Activated effector memory CD4-positive, alpha-beta T cell treated with anti-CD3 and anti-CD28 coated beads, Interleukin-2, amount 50 U/mL, for 16 hours (primary cell): ENCODE data around the gene DEFB114.
"Not testable (repeated sequence)": the region's sequence is repeated elsewhere in the genome, so short reads cannot be mapped to it uniquely, and the experiment has no call there.

Experiments used
- DNase-seq: peaks from one replicate; pipeline ENCODE4 v3.0.0-alpha.2; 2020

The DEFB114 gene

DNA sequence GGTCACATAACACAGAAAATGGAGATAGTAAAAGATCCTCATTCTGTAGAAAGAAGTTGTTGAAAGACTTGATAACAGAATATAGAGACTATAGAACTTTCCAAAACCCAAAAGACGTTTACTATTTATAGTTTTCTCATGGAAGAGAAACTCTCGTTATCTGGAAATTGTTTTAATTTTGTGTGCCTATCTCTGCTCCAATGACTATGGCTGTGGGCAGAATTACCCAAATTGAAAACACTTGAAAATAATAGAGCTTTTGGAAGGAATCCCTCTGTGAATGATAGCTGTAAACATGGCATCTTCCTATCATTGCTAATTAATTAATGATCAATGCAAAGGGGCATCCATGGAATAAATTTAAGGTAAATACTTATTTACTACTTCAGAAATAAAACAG lies at the start of gene DEFB114:
DEFB114 (minus strand) TSS at position 101 of the 400 bp plus-strand sequence; CDS start at position 42, 59 bp downstream.
- DNase-seq = no peak

- no peak for DNase-seq
These were observed 43.9 kb upstream of the DEFB114 start for GRCh38 chr6:50007819-50008218.

GRCh38 chr6:50003139-50003538 lies 39.2 kb upstream of the DEFB114 start:
- DNase-seq = no peak

DNA sequence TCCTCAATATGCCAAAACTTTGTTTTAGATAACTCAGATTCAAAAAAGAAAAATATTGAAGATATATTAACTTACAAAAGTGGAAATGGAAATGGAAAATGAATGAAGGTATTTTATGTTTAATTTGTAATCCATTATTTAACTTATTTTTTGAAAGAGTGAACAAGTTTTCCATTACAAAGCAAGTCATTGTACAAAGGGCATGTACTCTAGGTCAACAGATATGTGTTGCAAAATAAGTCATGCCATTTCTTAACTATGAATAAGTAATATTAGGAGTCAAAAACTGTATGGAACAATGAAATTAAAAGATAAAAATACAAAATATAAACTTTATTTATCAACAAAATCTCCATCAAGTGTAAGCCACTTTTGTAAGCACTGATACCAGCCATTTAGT lies 31.3 kb upstream of the DEFB114 start:
- DNase-seq = no peak

DNA sequence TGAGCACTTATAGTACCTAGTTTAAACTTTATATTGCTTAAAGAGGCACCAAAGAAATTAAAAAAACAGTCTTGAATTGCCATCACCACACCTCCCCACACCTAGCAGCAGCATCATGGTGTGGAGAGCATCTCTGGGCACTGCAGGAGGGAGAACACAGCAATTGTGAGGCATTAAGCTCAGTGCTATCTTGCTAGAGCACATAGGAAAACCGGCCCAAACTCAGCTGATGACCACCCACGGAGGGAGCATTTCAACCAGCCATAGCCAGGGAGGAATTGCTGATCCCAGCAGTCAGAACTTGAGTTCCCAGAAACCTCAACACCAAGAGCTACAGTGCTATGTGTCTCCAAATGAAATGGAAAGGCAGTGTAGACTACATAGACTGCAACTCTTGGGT lies 24.9 kb upstream of the DEFB114 start:
- DNase-seq = no peak

DNA sequence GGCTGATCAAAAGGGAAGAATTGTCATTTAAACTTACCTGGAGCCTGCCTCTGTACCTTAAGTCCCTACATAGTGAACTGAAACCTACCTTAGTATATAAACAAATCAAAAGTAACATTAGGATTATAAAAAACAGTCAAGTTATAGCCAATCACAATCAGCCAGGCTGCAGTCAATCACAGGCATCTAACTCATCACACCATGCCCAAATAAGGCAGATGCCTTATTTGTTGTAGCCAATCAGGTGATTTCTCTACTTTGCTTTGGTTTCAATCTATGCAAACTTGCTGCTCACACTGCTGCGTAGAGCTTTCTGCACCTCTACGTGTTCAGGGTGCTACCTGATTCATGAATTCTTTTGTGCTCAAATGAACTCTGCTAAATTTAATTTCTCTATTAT lies 23.8 kb upstream of the DEFB114 start:
- no peak for DNase-seq

- DNase-seq = no peak
These were observed 22.6 kb upstream of the DEFB114 start for GRCh38 chr6:49986551-49986950.

DNA sequence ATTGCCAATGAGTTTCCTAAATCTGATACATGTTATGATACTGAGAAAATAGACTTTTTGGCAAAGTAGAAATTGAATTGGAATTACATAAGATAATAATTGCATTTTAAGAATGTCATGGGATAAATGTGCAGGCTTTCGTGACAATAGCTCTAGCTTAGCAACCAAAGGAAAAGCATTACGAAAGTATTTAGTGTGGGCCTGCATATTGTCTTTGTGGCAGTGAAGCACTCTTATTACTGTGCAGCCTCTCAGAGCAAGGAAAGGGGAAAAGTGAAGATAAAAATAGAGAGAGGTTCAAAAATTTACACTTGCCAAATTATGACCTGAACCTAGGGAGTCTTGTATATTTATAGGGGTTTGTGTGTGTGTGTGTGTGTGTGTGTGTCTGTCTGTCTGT lies 18.1 kb upstream of the DEFB114 start:
- DNase-seq = no peak

DNA sequence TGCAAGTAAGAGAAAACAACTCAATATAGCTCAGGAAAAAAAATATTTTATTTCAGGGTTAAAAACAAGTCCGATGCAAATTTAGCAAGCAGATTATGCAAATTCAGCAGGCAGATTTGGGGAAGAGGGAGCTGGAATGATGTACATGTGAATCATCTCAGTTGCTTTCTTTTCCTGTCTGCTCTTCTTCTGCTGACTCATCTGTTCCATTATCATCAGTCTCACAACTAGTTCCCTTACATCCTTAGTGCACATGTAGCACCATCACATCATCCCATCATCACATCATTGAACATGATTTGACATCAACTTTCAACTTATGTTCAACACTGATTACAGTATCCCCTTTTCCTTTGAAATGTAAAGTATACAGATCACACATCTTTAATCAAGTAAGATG lies 16.9 kb upstream of the DEFB114 start:
- no peak for DNase-seq

GRCh38 chr6:49979584-49979983 lies 15.6 kb upstream of the DEFB114 start:
- DNase-seq = no peak

GRCh38 chr6:49978332-49979226 lies 14.6 kb upstream of the DEFB114 start:
- no peak for DNase-seq

DNA sequence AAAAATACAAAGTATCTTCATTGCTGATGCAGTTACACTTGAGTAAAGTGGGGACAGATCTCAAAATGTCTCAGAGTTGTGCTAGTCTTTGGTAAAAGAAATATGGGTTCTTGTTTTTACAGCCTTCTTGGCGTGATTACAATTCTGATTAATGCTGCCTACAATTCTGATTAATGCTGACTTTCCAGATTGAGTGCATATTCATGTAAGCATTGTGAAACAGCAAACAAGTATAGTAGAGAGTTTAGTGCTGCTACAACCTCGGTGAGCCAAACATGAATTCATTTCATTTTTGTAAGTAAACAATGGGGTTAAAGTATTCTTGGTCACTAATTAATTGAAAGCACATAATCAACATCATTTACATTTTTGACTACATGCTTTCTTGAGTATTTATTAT lies 5.6 kb upstream of the DEFB114 start, which contains the start of gene DEFB113:
DEFB113 (minus strand) TSS at position 21 of the 400 bp plus-strand sequence; CDS start at position 21, 0 bp downstream.
- no peak for DNase-seq

DNA sequence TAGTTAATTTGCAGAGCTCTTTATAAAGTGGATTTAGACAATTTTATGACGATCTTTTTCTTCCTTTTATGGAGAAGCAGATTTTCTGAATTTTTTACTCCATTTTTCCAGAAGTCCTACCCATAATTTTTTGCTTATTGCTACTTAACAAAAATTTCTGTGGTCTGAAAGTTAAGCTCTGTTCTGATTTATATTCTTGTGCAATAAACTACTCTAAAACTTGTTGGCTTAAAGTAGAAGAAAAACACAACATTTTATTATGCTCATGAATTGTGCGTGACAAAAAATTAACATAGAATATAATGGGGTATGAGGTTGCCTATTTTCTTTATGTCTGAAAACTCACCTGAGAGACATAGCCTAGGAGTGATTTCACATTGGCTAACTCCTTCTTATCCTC lies 2.9 kb upstream of the DEFB114 start:
- no peak for DNase-seq

DNA sequence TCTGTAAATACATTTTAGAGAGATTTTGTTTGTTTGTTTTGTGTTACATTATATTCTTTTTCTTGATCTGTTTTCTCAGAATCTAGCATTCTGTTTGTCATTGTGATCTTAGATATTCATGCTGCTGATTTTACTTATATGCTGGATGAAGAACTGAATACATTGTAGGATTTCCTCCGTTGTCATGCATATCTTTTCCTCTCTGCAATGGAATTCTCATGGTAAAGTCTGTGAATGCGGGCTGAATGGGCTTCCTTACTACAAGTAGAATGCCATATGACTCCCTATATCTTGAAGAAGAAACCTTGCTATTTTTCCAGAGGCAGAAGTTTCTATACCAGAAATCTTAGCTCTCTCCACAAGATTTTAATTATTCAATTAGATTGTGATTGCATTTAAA lies 2.4 kb upstream of the DEFB114 start:
- DNase-seq = no peak

GRCh38 chr6:49958180-49958579 lies 5.8 kb downstream of the DEFB114 start:
- no peak for DNase-seq

- no peak for DNase-seq
These were observed 8.1 kb downstream of the DEFB114 start for GRCh38 chr6:49955847-49956246.

- no peak for DNase-seq
These were observed 12.0 kb downstream of the DEFB114 start for GRCh38 chr6:49951926-49952325.

DNA sequence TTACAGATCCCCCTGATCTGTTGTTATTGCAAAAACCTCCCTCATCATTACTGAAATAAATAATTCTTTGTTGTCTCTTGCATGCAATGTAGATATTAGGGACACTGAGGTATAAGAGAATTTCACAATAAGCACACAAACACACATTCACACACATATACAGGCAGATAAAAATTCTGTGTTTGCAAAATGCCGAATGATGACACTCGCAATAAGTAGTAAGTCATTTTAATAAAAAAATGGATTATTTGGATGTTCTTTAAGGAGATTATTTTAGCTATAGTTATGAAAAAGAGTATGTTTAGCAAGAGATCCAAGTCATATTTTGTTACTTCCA lies 13.6 kb downstream of the DEFB114 start:
- no peak for DNase-seq

- DNase-seq = no peak
These were observed 14.9 kb downstream of the DEFB114 start for GRCh38 chr6:49949062-49949461.

DNA sequence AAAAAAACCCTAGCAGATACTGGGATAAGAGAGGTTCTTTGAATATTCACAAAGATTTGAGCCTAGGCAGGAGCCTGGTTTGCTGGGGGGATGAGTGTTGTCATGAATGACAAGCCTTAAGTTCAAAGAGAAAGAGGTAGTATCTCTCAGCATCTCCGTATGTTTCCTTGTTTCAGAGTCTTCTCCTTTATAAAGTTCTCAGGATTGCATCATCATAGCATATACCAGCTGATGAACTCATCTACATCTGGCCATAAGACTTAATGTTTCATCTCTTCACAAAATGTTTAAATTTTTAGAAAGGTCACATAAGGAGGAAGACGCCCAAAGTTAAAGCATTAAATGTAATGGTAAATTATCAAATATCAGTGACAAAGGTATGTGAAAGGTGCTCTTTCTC lies 17.1 kb downstream of the DEFB114 start:
- DNase-seq = no peak

DNA sequence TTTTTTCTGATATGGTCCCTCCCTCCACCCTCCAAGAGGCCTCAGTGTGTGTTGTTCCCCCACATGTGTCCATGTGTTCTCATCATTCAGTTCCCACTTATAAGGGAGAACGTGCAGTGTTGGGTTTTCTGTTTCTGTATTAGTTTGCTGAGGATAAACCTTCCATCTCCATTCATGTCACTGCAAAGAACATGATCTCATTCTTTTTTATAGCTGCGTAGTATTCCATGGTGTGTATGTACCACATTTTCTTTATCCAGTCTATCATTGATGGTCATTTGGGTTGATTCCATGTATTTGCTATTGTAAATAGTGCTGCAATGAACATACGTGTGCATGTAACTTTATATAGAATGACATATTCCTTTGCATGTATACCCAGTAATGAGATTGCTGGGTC lies 19.9 kb downstream of the DEFB114 start:
- not testable (repeated sequence) for DNase-seq

DNA sequence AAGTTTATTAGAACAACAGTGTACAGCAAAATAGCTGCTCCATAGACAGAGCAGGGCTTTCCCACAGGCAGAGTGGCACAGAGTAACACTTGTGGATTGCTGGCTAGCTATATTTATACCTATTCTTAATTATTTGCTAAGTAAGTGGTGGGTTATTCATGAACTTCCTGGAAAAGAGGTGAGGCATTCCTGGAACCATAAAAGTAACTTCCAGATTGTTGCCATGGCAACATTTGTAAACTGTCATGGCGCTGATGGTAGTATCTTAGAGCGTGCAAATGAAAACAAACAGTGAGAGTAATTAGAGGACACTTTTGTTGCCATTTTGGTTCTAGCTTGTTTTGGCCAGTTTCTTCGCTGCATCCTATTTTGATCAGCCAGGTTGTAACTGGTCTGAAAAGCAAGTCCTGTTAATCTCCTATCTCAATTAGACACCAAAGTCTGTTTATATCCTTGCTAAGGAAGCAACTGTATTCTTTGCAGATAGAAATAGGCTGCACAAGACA lies 23.9 kb downstream of the DEFB114 start:
- DNase-seq = no peak

DNA sequence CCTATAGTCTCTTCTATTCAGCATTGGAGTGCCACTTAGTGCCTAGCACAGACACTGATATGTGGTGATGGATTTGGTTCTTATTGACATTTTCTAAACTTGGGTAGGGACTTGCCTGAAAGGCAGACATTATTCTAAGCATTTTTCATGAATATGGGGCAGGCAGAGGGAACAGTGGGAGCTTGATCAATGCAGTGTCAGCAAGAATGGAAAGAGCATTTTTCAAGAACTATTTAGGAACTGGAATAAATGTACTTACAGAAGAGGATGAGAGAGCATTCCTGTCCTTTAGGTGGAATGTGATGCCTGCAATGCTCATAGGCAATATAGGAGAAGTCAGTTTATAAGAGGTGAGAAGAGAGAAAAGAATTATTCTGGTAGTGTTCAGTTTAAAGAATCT lies 26.2 kb downstream of the DEFB114 start:
- no peak for DNase-seq

DNA sequence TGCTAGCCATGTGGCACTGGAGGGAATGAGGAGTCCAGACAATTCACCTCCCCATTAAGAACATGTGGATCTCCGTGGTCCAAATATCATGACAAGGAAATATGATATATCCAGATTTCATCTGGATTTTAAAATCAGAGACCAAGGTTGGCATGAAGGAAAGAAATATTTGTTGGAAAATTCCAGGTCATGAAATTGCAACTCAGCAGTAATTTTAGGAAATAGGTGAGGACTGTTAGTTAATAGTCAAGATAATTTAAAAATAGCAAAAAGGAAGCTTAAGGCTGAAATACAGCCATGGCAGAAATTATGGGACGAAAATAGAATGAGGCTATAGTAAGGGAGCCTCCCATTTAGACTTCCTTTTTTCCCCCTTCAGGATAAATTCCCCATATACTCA lies 26.9 kb downstream of the DEFB114 start:
- DNase-seq = no peak

GRCh38 chr6:49935387-49935786 lies 28.6 kb downstream of the DEFB114 start:
- no peak for DNase-seq
